Transverse colon (tissue), 4 donors: Measurements from ENCODE around the gene MGMT. TPM values are rescaled to one million over a fixed set of nuclear protein-coding genes. Genes with fewer than 3 reads are reported as not detected.

ENCODE experiments used
- DNase-seq: peaks from one replicate; pipeline ENCODE4 v3.0.0-alpha.2; 2019
- H3K27ac ChIP-seq, 4 donors: fragments of 200-600 bp; sonication (generic); 2 replicates each; pipeline ENCODE4 v1.5.1; 2016 to 2018; ENCODE audit warnings: inconsistent platforms in 4 of 4
- H3K27me3 ChIP-seq: fragments of 200-600 bp; sonication (generic); 2 replicates; pipeline ENCODE4 v1.5.1; 2017; ENCODE audit warnings: inconsistent platforms
- H3K36me3 ChIP-seq, 4 donors: fragments of 200-600 bp; sonication (generic); 2 replicates each; pipeline ENCODE4 v1.5.1; 2017 to 2019; ENCODE audit warnings: inconsistent platforms in 4 of 4
- H3K4me1 ChIP-seq, 4 donors: fragments of 200-600 bp; sonication (generic); 2 replicates each; pipeline ENCODE4 v1.5.1; 2017 to 2020; ENCODE audit warnings: inconsistent platforms in 4 of 4
- H3K4me3 ChIP-seq, 4 donors: fragments of 200-600 bp; sonication (generic); 1 replicate in 1 of 4; 2 replicates in 3 of 4; pipeline versions ENCODE4 v1.5.1 to v1.6.1; 2017 to 2019; ENCODE audit warnings: inconsistent platforms in 4 of 4
- H3K9me3 ChIP-seq, 2 donors: fragments of 200-600 bp; sonication (generic); 2 replicates each; pipeline ENCODE4 v1.5.1; 2017 to 2019; ENCODE audit warnings: inconsistent platforms in 2 of 2
- EP300 ChIP-seq: sonication (generic); formaldehyde crosslinking; IDR thresholded peaks from one replicate; pipeline ENCODE4 v1.6.1; 2017; ENCODE audit warnings: antibody characterized with exemption, low read depth
- POLR2A ChIP-seq: fragments of 450-650 bp; IDR thresholded peaks from one replicate; pipeline ENCODE4 v1.6.1; 2016; ENCODE audit warnings: antibody characterized with exemption, mild to moderate bottlenecking, moderate library complexity
- POLR2AphosphoS5 ChIP-seq, 3 donors: sonication (generic); formaldehyde crosslinking; IDR thresholded peaks; one replicate each; pipeline ENCODE4 v1.6.1; 2016; ENCODE audit warnings: antibody characterized with exemption in 3 of 3
- WGBS, 2 donors: methylation state at CpG; one replicate each; pipeline ENCODE4 v1.1.5; 2018; ENCODE audit warnings: low coverage in 1 of 2; 5-methylcytosine and 5-hydroxymethylcytosine counted together
- in situ Hi-C, 4 donors: fragments of 200-750 bp; cut with MboI; loops; one replicate each; pipeline versions ENCODE4 v1.15.0 to v1.15.1; 2017; ENCODE audit warnings: low sequenced_read_pairs in 3 of 4, low pct_ligation_motif_present in 1 of 4, low pct_unique_long_range_greater_than_20kb in 1 of 4
- intact Hi-C: fragments of 100-400 bp; cut with DNase I; formaldehyde crosslinking; loops from one replicate; pipeline ENCODE4 v1.15.1; 2023; ENCODE audit warnings: low total_unique reads
- total RNA-seq, 4 donors: library from RNA; depleted of rRNA; stranded (reverse); fragments of >200 nt; gene quantifications; one replicate each; pipeline ENCODE4 v1.1.0, GENCODE V29; 2016
- TF ChIP-seq, protein P1 (sequence below), 5 experiments: fragments of 200-600 bp in 3 of 5; fragments of 450-650 bp in 2 of 5; sonication (generic) in 3 of 5; IDR thresholded peaks; 1 replicate in 2 of 5; 2 replicates in 3 of 5; pipeline ENCODE4 v1.5.1; 2016 to 2017; ENCODE audit warnings: antibody characterized with exemption in 5 of 5, inconsistent platforms in 3 of 5, mild to moderate bottlenecking in 2 of 5, moderate library complexity in 1 of 5

Gene MGMT
- total RNA-seq, 4 donors from 2014 or later: 6.6 to 28.9 (median 14.0) TPM

DNA sequence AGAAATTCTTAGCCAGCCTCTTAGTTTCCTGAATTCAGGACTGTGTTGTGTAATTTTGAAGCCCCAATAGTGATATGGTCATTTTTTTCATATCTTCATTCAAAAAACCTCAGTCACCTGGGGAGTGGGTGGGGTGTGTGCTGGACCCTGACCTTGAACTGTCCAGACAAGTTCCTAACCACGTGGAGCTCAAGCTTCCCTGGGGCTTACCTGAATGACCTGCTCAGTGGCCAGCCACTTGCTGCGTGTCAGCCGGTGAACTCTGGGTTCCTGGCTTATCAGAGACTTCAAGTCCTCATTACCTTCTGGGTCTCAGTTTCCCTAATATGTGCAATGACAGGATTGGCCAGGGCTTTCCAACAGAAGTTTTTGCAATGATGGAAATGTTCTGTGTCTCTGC lies 27.1 kb downstream of the MGMT start:
- intact Hi-C loops: no loop called here
- WGBS, 2 donors: 83 to 100% methylated on average over 2 to 3 of the region's 3 CpGs
- in situ Hi-C loops: no loop called here
- Histone ChIP-seq H3K4me1 (no peaks in the 10 kb centered on the region), H3K27me3 (no peaks in the 10 kb centered on the region), H3K36me3 (no peaks in the 10 kb centered on the region), H3K4me3 (no peak overlapping the region), H3K27ac (no peak overlapping the region), H3K9me3 (peaks cover 27 to 29% of the 10 kb centered on the region in 2 donors)
- no peak for DNase-seq
- TF ChIP-seq POLR2AphosphoS5 (IDR thresholded peaks at IDR 0.05): no peak
- no peak for TF ChIP-seq POLR2A
- TF ChIP-seq EP300: no peak
- TF ChIP-seq, protein P1, sequence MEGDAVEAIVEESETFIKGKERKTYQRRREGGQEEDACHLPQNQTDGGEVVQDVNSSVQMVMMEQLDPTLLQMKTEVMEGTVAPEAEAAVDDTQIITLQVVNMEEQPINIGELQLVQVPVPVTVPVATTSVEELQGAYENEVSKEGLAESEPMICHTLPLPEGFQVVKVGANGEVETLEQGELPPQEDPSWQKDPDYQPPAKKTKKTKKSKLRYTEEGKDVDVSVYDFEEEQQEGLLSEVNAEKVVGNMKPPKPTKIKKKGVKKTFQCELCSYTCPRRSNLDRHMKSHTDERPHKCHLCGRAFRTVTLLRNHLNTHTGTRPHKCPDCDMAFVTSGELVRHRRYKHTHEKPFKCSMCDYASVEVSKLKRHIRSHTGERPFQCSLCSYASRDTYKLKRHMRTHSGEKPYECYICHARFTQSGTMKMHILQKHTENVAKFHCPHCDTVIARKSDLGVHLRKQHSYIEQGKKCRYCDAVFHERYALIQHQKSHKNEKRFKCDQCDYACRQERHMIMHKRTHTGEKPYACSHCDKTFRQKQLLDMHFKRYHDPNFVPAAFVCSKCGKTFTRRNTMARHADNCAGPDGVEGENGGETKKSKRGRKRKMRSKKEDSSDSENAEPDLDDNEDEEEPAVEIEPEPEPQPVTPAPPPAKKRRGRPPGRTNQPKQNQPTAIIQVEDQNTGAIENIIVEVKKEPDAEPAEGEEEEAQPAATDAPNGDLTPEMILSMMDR (IDR thresholded peaks at IDR 0.05): no peak

DNA sequence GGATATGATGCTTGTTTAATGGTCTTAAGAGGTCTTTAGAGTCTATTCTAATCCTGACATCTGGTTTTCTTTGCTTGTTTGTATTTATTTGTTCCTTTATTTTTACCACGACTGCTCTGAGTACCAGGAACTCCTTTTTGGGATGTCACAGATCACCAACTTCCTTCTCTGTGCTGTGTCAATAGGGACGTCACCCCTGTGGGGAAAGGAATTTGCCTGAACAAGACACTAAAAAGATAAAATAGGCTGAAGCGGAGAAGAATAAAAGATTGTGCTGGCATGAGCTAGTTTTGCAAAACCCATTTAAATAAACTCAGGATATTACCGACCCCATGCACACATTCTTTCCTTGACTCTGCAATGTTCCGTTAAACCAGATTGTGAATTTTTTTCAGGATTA lies 27.7 kb downstream of the MGMT start:
- in situ Hi-C loops: no loop called here
- Histone ChIP-seq H3K27ac (no peak overlapping the region), H3K27me3 (no peaks in the 10 kb centered on the region), H3K4me1 (no peaks in the 10 kb centered on the region), H3K36me3 (no peaks in the 10 kb centered on the region), H3K9me3 (peaks cover 27 to 29% of the 10 kb centered on the region in 2 donors), H3K4me3 (no peak overlapping the region)
- DNase-seq: no peak
- intact Hi-C loops: no loop called here
- WGBS, 2 donors: 73 to 91% methylated on average over 5 of the region's 5 CpGs
- TF ChIP-seq EP300: no peak
- no peak for TF ChIP-seq POLR2AphosphoS5 (IDR thresholded peaks at IDR 0.05)
- TF ChIP-seq POLR2A: no peak
- TF ChIP-seq, protein P1 (IDR thresholded peaks at IDR 0.05): no peak

DNA sequence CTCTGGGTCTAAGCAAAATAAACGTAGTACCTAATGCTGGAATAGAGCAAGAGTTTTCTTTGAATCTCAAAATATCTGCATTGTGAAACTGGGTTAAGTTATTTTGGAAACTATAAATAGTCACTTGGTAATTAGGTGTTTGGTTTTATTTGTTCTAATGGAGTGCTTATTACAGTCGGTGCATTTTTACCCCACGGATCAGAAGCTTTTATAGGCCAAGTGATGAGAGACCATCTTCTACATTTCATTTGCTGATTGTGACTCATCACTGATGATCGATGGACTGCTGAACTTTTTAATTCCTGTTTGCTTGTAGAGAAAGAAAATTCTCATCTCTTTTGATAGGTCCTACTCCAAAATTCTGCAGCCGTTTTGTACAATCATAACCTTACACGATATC lies 28.2 kb downstream of the MGMT start:
- TF ChIP-seq POLR2AphosphoS5 (IDR thresholded peaks at IDR 0.05) (no peak), POLR2A (no peak), EP300 (no peak)
- TF ChIP-seq, protein P1 (IDR thresholded peaks at IDR 0.05): no peak
- Histone ChIP-seq H3K4me1 (no peaks in the 10 kb centered on the region), H3K4me3 (no peak overlapping the region), H3K9me3 (peaks cover 22 to 24% of the 10 kb centered on the region in 2 donors), H3K36me3 (no peaks in the 10 kb centered on the region), H3K27me3 (no peaks in the 10 kb centered on the region), H3K27ac (no peak overlapping the region)
- no peak for DNase-seq
- 82 to 93% methylated on average over 4 to 6 of the region's 6 CpGs for WGBS, 2 donors
- intact Hi-C loops: no loop called here
- in situ Hi-C loops: no loop called here

DNA sequence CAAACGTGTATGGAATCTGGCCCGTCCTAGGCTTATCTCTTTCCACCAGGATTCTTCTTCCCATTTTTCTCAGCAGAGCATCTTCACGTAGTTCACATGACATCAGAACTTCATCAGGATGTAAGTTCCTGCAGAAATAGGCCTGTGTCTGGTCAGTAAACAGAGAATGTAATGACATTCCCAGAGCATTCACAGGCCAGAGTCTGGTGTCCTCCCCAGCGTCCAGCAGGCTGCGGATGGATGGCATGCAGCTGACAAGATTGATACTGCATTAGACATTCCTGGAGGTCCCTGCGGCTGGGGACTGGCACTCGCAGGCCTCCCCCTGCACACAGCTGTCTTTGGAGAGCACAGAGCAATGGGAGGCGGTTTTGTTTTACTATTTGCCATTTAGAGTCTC lies 28.7 kb downstream of the MGMT start:
- Histone ChIP-seq H3K27ac (no peak overlapping the region), H3K27me3 (no peaks in the 10 kb centered on the region), H3K9me3 (peaks cover 19 to 20% of the 10 kb centered on the region in 2 donors), H3K4me3 (no peak overlapping the region), H3K36me3 (no peaks in the 10 kb centered on the region), H3K4me1 (no peaks in the 10 kb centered on the region)
- TF ChIP-seq POLR2AphosphoS5 (IDR thresholded peaks at IDR 0.05): no peak
- intact Hi-C loops (no loop called here), in situ Hi-C loops (no loop called here)
- WGBS, 2 donors: 70 to 74% methylated on average over 3 to 8 of the region's 8 CpGs
- no peak for DNase-seq

DNA sequence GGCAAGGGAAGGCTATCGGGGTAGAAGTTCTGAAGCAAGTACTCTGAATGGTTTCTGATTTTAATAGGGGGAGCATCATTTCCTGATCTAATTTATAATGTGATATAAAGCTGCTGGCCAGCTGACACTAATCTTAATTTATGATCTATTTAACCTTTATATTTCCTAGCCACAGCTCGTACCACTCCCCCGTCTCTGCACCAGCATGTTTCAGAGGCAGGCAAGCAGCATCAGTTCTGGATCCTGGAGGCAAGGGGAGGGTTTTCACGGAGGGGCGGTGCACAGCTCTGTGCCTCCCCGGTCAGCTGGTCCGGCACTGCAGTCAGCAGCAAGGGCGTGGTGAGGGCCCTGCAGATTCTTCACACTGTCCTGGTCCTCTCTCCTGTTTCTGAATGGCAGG lies 30.0 kb downstream of the MGMT start:
- TF ChIP-seq, protein P1 (IDR thresholded peaks at IDR 0.05): no peak
- no peak for TF ChIP-seq EP300
- TF ChIP-seq POLR2AphosphoS5 (IDR thresholded peaks at IDR 0.05): no peak
- TF ChIP-seq POLR2A: no peak
- H3K4me3 ChIP-seq: no peak overlapping the region
- intact Hi-C loops: no loop called here
- peaks cover 7% of the 10 kb centered on the region in 2 donors for H3K9me3 ChIP-seq
- H3K4me1 ChIP-seq: no peaks in the 10 kb centered on the region
- H3K27me3 ChIP-seq: no peaks in the 10 kb centered on the region
- DNase-seq: no peak
- no peak overlapping the region for H3K27ac ChIP-seq
- WGBS, 2 donors: 88% methylated on average over 3 to 8 of the region's 8 CpGs
- no peaks in the 10 kb centered on the region for H3K36me3 ChIP-seq
- in situ Hi-C loops: no loop called here
